Sigmoid colon (tissue), 4 donors: ENCODE results near the gene OBP2A.

Source experiments
- POLR2A ChIP-seq, 2 donors: fragments of 450-650 bp; IDR thresholded peaks; one replicate each; pipeline ENCODE4 v1.6.1; 2016; ENCODE audit warnings: antibody characterized with exemption in 2 of 2, mild to moderate bottlenecking in 2 of 2, moderate library complexity in 2 of 2
- POLR2AphosphoS5 ChIP-seq, 4 donors: sonication (generic); formaldehyde crosslinking; IDR thresholded peaks; one replicate each; pipeline ENCODE4 v1.6.1; 2017; ENCODE audit warnings: antibody characterized with exemption in 4 of 4
- TF ChIP-seq, protein P1 (sequence below), 4 experiments: fragments of 450-650 bp in 3 of 4; fragments of 200-600 bp in 1 of 4; IDR thresholded peaks; one replicate each; pipeline ENCODE4 v1.5.1; 2016 to 2019; ENCODE audit warnings: antibody characterized with exemption in 4 of 4, mild to moderate bottlenecking in 3 of 4, moderate library complexity in 2 of 4

DNA sequence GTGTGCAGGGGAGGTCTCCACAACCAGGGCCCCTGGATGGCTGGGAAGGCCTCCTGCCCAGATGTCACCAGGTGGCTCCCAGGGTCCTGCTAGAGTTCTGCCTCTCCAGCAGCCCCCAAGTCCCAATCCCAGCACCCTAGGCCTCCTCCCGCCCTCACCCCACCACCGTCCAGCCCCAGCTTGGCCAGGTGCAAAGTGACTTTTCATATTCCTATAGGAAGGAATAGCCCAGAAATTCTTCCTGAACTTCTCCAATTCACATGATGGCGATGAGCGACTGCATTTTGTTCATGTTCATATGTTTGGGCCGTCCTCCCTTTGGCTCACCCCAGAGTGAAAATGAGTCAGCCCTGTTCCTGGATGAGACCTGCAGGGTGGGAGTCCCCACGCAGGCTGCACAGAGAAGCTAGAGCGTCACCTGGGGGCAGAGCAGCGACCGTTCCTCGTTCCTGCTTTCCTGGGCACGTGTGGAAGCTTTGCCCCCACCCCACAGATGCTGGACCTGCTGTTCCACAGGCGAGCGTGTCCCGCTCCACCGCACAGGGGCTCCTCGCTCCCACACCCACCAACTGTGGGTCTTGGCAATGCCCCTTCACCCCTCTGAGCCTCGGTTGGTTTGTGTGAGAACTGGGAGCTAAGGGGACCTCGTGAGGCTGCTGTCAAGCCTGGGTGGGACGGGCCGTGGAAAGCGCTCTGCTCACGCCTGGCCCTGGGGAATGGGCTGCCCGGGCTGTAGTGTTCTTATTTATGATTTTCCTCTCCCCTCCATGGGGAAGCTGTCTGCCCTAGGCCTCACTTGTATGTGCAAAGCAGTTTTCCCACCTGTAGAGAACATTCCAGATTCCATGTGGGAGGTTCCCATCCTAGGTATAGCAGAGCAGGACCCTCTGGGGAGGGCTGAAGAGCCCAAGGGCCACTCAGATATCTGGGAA lies 38.6 kb upstream of the OBP2A start:
- TF ChIP-seq POLR2A (IDR thresholded peaks at IDR 0.05) = no peak
- TF ChIP-seq, protein P1, sequence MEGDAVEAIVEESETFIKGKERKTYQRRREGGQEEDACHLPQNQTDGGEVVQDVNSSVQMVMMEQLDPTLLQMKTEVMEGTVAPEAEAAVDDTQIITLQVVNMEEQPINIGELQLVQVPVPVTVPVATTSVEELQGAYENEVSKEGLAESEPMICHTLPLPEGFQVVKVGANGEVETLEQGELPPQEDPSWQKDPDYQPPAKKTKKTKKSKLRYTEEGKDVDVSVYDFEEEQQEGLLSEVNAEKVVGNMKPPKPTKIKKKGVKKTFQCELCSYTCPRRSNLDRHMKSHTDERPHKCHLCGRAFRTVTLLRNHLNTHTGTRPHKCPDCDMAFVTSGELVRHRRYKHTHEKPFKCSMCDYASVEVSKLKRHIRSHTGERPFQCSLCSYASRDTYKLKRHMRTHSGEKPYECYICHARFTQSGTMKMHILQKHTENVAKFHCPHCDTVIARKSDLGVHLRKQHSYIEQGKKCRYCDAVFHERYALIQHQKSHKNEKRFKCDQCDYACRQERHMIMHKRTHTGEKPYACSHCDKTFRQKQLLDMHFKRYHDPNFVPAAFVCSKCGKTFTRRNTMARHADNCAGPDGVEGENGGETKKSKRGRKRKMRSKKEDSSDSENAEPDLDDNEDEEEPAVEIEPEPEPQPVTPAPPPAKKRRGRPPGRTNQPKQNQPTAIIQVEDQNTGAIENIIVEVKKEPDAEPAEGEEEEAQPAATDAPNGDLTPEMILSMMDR (IDR thresholded peaks at IDR 0.05) = no peak
- no peak for TF ChIP-seq POLR2AphosphoS5 (IDR thresholded peaks at IDR 0.05)
